GM23338 (cell line): ENCODE measurements around the gene KRT85. TPM values are rescaled to one million over a fixed set of nuclear protein-coding genes. Genes with fewer than 3 reads are reported as not detected.

Experiments
- ATAC-seq: fragments of 200-7000 bp; cut with Tn5 transposase; 3 replicates; pipeline ENCODE4 v1.9.1; 2020
- DNase-seq: peaks from one replicate; pipeline ENCODE4 v3.0.0-alpha.2; 2015; ENCODE audit warnings: low spot score
- H2AFZ ChIP-seq: fragments of 200-600 bp; sonication (generic); 2 replicates; pipeline ENCODE4 v1.8.0; 2016; ENCODE audit warnings: antibody characterized with exemption, mild to moderate bottlenecking, moderate library complexity
- H3F3A ChIP-seq: fragments of 200-600 bp; sonication (generic); replicated peaks from 2 replicates; pipeline ENCODE4 v1.8.0; 2017; ENCODE audit warnings: antibody characterized with exemption, mixed run types, low read depth
- H3K27ac ChIP-seq: fragments of 200-600 bp; sonication (generic); 2 replicates; pipeline ENCODE4 v1.6.1; 2016; ENCODE audit warnings: low read depth
- H3K27me3 ChIP-seq: fragments of 200-600 bp; sonication (generic); 2 replicates; pipeline ENCODE4 v1.8.0; 2016; ENCODE audit warnings: mild to moderate bottlenecking, mixed run types, moderate library complexity; ENCODE audit not compliant: insufficient read depth
- H3K36me3 ChIP-seq: fragments of 200-600 bp; sonication (generic); 2 replicates; pipeline ENCODE4 v1.8.0; 2016; ENCODE audit warnings: mild to moderate bottlenecking; ENCODE audit not compliant: insufficient read depth
- H3K4me1 ChIP-seq: fragments of 200-600 bp; sonication (generic); 2 replicates; pipeline ENCODE4 v1.8.0; 2016; ENCODE audit warnings: mild to moderate bottlenecking, moderate library complexity; ENCODE audit not compliant: insufficient read depth
- H3K4me2 ChIP-seq: fragments of 200-600 bp; sonication (generic); 2 replicates; pipeline ENCODE4 v1.7.1; 2017; ENCODE audit warnings: mixed run types
- H3K4me3 ChIP-seq: fragments of 200-600 bp; sonication (generic); 2 replicates; pipeline ENCODE4 v1.6.1; 2016; ENCODE audit warnings: mixed run types
- H3K79me2 ChIP-seq: fragments of 200-600 bp; sonication (generic); replicated peaks from 2 replicates; pipeline ENCODE4 v1.8.0; 2017; ENCODE audit warnings: mild to moderate bottlenecking; ENCODE audit not compliant: insufficient read depth
- H3K9me2 ChIP-seq: fragments of 200-600 bp; sonication (generic); 2 replicates; pipeline ENCODE4 v1.8.0; 2017; ENCODE audit not compliant: insufficient read depth
- H4K20me1 ChIP-seq: fragments of 200-600 bp; sonication (generic); replicated peaks from 2 replicates; pipeline ENCODE4 v1.8.0; 2017; ENCODE audit warnings: mild to moderate bottlenecking; ENCODE audit not compliant: insufficient read depth
- H3K27ac Mint-ChIP-seq: 2 replicates; pipeline ENCODE4 v1.8.0; 2020; ENCODE audit warnings: inconsistent platforms, mild to moderate bottlenecking, moderate library complexity, mixed read lengths
- H3K27me3 Mint-ChIP-seq: 3 replicates; pipeline ENCODE4 v1.8.0; 2022; ENCODE audit warnings: low read depth, mild to moderate bottlenecking, moderate library complexity, mixed read lengths, inconsistent platforms; ENCODE audit not compliant: insufficient read depth, poor library complexity
- H3K36me3 Mint-ChIP-seq: 3 replicates; pipeline ENCODE4 v1.8.0; 2021; ENCODE audit warnings: low read depth, mild to moderate bottlenecking, inconsistent platforms, moderate library complexity, mixed read lengths
- H3K4me1 Mint-ChIP-seq: 3 replicates; pipeline ENCODE4 v1.8.0; 2020; ENCODE audit warnings: mild to moderate bottlenecking, inconsistent platforms, mixed read lengths
- H3K4me3 Mint-ChIP-seq: 3 replicates; pipeline ENCODE4 v1.8.0; 2021; ENCODE audit warnings: moderate library complexity, mild to moderate bottlenecking, inconsistent platforms, mixed read lengths
- H3K9me3 Mint-ChIP-seq: 3 replicates; pipeline ENCODE4 v1.8.0; 2020; ENCODE audit warnings: moderate library complexity, mild to moderate bottlenecking, inconsistent platforms, mixed read lengths
- ETS1 ChIP-seq: IDR thresholded peaks from 2 replicates; pipeline ENCODE4 v1.6.1; 2016; ENCODE audit warnings: antibody characterized with exemption
- JUNB ChIP-seq: IDR thresholded peaks from one replicate; pipeline ENCODE4 v1.6.1; 2016; ENCODE audit warnings: antibody characterized with exemption; ENCODE audit not compliant: unreplicated experiment
- POLR2AphosphoS5 ChIP-seq: IDR thresholded peaks from 2 replicates; pipeline ENCODE4 v1.6.1; 2016; ENCODE audit warnings: antibody characterized with exemption, low read depth
- ZNF462 ChIP-seq: fragments of 250-450 bp; sonication (Bioruptor Pico); IDR thresholded peaks from 2 replicates; pipeline ENCODE4 v1.5.0; 2020; ENCODE audit warnings: mild to moderate bottlenecking, moderate library complexity
- polyA plus RNA-seq: library from polyadenylated mRNA; unstranded; fragments of >200 nt; fragmentation: Nextera tagmentation; extraction: Ambion mirVana; gene quantifications from 2 replicates; pipeline ENCODE4 v1.2.1, GENCODE V29; 2016
- total RNA-seq: library from RNA; depleted of rRNA; stranded (reverse); fragments of >200 nt; shearing (Covaris generic); gene quantifications from 2 replicates; pipeline ENCODE4 v1.2.3, GENCODE V29; 2014

Gene KRT85
- total and polyA plus RNA-seq, 2 experiments from 2014 or later: not detected

- Mint-ChIP-seq H3K36me3 (no peaks in the 10 kb centered on the region), H3K27ac (no peak overlapping the region), H3K4me1 (no peaks in the 10 kb centered on the region), H3K4me3 (no peak overlapping the region), H3K27me3 (peaks cover 3% of the 10 kb centered on the region), H3K9me3 (no peaks in the 10 kb centered on the region)
- no peak overlapping the region for H2AFZ ChIP-seq
- DNase-seq: no peak
- ATAC-seq: no peak
- H3K4me2 ChIP-seq: no peak overlapping the region
- no peaks in the 10 kb centered on the region; the same call in 1 of the 2 replicates for H4K20me1 ChIP-seq
- H3K36me3 ChIP-seq: no peaks in the 10 kb centered on the region
- no peaks in the 10 kb centered on the region for H3K9me2 ChIP-seq
- H3K27ac ChIP-seq: no peak overlapping the region
- no peaks in the 10 kb centered on the region for H3K79me2 ChIP-seq
- no peaks in the 10 kb centered on the region for H3K27me3 ChIP-seq
- H3K4me3 ChIP-seq: no peak overlapping the region
- H3F3A ChIP-seq: no peaks in the 10 kb centered on the region
- TF ChIP-seq JUNB (no peak), ETS1 (no peak), ZNF462 (CRISPR knock-in tag) (no peak), POLR2AphosphoS5 (no peak)
- no peaks in the 10 kb centered on the region for H3K4me1 ChIP-seq
Measured at GRCh38 chr12:52351196-52352059, 15.9 kb downstream of the KRT85 start.
